Measurements from ENCODE around the gene GNAQ.

- TF ChIP-seq CTCF (IDR thresholded peaks at IDR 0.05; ENCODE audit: low read depth, low read length, missing input control) (no peak), YY1 (IDR thresholded peaks at IDR 0.05) (no peak), RAD21 (IDR thresholded peaks at IDR 0.05) (no peak), FOXA1 (IDR thresholded peaks at IDR 0.05) (no peak), SP1 (IDR thresholded peaks at IDR 0.05) (no peak), JUND (IDR thresholded peaks at IDR 0.05) (no peak), HNF4G (IDR thresholded peaks at IDR 0.05) (no peak), GABPA (IDR thresholded peaks at IDR 0.05 in 1 of 2, conservative IDR thresholded peaks at IDR 0.05 in 1 of 2) (no peak), MAX (IDR thresholded peaks at IDR 0.05) (no peak), TAF1 (conservative IDR thresholded peaks at IDR 0.05) (no peak), ZBTB33 (IDR thresholded peaks at IDR 0.05) (no peak)
- TF ChIP-seq, protein P1, sequence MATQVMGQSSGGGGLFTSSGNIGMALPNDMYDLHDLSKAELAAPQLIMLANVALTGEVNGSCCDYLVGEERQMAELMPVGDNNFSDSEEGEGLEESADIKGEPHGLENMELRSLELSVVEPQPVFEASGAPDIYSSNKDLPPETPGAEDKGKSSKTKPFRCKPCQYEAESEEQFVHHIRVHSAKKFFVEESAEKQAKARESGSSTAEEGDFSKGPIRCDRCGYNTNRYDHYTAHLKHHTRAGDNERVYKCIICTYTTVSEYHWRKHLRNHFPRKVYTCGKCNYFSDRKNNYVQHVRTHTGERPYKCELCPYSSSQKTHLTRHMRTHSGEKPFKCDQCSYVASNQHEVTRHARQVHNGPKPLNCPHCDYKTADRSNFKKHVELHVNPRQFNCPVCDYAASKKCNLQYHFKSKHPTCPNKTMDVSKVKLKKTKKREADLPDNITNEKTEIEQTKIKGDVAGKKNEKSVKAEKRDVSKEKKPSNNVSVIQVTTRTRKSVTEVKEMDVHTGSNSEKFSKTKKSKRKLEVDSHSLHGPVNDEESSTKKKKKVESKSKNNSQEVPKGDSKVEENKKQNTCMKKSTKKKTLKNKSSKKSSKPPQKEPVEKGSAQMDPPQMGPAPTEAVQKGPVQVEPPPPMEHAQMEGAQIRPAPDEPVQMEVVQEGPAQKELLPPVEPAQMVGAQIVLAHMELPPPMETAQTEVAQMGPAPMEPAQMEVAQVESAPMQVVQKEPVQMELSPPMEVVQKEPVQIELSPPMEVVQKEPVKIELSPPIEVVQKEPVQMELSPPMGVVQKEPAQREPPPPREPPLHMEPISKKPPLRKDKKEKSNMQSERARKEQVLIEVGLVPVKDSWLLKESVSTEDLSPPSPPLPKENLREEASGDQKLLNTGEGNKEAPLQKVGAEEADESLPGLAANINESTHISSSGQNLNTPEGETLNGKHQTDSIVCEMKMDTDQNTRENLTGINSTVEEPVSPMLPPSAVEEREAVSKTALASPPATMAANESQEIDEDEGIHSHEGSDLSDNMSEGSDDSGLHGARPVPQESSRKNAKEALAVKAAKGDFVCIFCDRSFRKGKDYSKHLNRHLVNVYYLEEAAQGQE (IDR thresholded peaks at IDR 0.05) = no peak
- TF ChIP-seq, protein P2, sequence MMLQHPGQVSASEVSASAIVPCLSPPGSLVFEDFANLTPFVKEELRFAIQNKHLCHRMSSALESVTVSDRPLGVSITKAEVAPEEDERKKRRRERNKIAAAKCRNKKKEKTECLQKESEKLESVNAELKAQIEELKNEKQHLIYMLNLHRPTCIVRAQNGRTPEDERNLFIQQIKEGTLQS (IDR thresholded peaks at IDR 0.05) = no peak
Observed at GRCh38 chr9:78001946-78002731, 29.5 kb downstream of the GNAQ start.
